Gastroesophageal sphincter (tissue), 3 donors: ENCODE measurements around the gene BAIAP2.

ENCODE experiments used
- CTCF ChIP-seq, 4 experiments: fragments of 200-600 bp in 2 of 4; fragments of 450-650 bp in 2 of 4; sonication (generic) in 1 of 4; IDR thresholded peaks; one replicate each; pipeline ENCODE4 v1.5.1; 2017 to 2019; ENCODE audit warnings: antibody characterized with exemption in 4 of 4, mild to moderate bottlenecking in 2 of 4, moderate library complexity in 2 of 4
- EP300 ChIP-seq: sonication (generic); formaldehyde crosslinking; IDR thresholded peaks from one replicate; pipeline ENCODE4 v1.6.1; 2017; ENCODE audit warnings: antibody characterized with exemption, mild to moderate bottlenecking
- POLR2A ChIP-seq, 2 donors: fragments of 450-650 bp; IDR thresholded peaks; one replicate each; pipeline ENCODE4 v1.6.1; 2017; ENCODE audit warnings: antibody characterized with exemption in 2 of 2, mild to moderate bottlenecking in 2 of 2, moderate library complexity in 1 of 2

GRCh38 chr17:81000631-81001357 is 34.2 kb upstream of the BAIAP2 start:
- TF ChIP-seq CTCF (IDR thresholded peaks at IDR 0.05) (no peak), POLR2A (IDR thresholded peaks at IDR 0.05) (no peak), EP300 (no peak)
